ENCODE data around the gene C11orf86.

The C11orf86 gene

DNA sequence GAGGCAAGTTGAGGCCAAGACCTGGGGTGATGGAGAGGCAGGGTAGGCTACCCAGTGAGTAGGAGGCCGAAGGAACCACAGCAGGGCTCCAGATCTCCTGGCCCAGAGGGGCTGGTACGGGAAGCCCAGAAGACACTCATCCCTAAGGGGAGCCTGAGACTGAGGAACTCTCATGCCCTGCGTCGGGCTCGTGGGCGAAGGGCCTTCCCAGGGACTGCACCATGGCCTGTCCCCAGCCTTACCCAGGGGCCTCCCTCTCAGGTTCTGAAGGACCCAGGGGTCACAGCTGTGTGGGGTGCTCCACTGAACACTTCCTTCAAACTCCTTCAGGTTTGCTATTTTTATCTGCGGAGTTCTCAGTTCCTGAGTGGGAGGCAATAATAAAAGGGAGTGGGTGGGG lies 32.0 kb downstream of the C11orf86 start:
- no peaks in the 10 kb centered on the region for H3K9me2 ChIP-seq (replicated peaks; ENCODE audit: control insufficient read depth, low read length)
- no peaks in the 10 kb centered on the region for H3K9me3 ChIP-seq (ENCODE audit: control insufficient read depth, insufficient read depth, low read length)
- H3K36me3 ChIP-seq (ENCODE audit: control insufficient read depth, low read length), result no peaks in the 10 kb centered on the region
- no peaks in the 10 kb centered on the region for H4K20me1 ChIP-seq (ENCODE audit: control insufficient read depth, insufficient read depth, low read depth, low read length)
- TF ChIP-seq EZH2phosphoT487 (IDR thresholded peaks at IDR 0.05; ENCODE audit: borderline replicate concordance, low read length), result no peak
- TF ChIP-seq, protein P1, sequence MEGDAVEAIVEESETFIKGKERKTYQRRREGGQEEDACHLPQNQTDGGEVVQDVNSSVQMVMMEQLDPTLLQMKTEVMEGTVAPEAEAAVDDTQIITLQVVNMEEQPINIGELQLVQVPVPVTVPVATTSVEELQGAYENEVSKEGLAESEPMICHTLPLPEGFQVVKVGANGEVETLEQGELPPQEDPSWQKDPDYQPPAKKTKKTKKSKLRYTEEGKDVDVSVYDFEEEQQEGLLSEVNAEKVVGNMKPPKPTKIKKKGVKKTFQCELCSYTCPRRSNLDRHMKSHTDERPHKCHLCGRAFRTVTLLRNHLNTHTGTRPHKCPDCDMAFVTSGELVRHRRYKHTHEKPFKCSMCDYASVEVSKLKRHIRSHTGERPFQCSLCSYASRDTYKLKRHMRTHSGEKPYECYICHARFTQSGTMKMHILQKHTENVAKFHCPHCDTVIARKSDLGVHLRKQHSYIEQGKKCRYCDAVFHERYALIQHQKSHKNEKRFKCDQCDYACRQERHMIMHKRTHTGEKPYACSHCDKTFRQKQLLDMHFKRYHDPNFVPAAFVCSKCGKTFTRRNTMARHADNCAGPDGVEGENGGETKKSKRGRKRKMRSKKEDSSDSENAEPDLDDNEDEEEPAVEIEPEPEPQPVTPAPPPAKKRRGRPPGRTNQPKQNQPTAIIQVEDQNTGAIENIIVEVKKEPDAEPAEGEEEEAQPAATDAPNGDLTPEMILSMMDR (IDR thresholded peaks at IDR 0.05; ENCODE audit: low read depth, low read length, poor library complexity, severe bottlenecking), result no peak
- no peaks in the 10 kb centered on the region for H3K79me2 ChIP-seq (ENCODE audit: control insufficient read depth, low read length)
- H3K27ac ChIP-seq (ENCODE audit: low read depth, low read length), result no peak overlapping the region
- H3F3A ChIP-seq (ENCODE audit: control insufficient read depth, insufficient read depth), result no peaks in the 10 kb centered on the region
- H3K4me3 ChIP-seq (ENCODE audit: low read length), result no peak overlapping the region
- H3K4me2 ChIP-seq (ENCODE audit: low read length), result no peak overlapping the region
- 0 out of 2 replicates have a peak, but pooled peaks cover 7% of the 10 kb centered on the region for H3K27me3 ChIP-seq (ENCODE audit: control insufficient read depth, low read length)
- peaks cover 7% of the 10 kb centered on the region for H3K4me1 ChIP-seq (ENCODE audit: control insufficient read depth, low read length)

DNA sequence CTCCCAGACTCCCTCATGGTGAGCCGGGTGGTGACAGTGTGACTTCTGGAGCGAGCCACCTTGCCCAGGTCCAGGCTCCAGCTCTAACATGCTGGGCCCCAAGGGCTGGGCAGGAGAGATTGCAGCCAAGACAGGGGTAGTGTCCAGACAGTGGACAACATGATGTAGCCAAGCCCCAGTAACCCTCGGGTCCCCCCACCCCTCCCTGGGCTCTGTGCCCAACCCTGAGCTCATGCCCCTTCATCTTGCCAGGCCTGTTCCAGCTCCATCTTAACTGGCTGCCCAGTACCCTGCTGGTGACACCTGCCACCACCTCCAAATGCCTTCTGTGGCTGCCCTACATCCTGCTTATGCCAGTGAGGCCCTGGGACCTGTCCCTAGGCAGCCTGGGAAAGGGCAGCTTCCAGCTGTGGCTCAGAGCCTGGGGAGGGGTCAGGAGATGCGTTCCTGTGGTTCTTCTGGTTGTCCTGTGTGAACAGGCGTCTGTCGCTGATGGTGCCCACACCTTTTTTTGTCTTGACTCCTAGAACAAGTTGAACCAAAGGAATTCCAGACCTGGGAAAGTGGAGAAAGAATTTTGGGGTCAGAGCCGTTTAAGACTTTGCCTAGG lies 35.3 kb downstream of the C11orf86 start:
- Histone ChIP-seq H3K4me3 (ENCODE audit: low read length) (no peak overlapping the region), H3K27ac (ENCODE audit: low read depth, low read length) (no peak overlapping the region)

DNA sequence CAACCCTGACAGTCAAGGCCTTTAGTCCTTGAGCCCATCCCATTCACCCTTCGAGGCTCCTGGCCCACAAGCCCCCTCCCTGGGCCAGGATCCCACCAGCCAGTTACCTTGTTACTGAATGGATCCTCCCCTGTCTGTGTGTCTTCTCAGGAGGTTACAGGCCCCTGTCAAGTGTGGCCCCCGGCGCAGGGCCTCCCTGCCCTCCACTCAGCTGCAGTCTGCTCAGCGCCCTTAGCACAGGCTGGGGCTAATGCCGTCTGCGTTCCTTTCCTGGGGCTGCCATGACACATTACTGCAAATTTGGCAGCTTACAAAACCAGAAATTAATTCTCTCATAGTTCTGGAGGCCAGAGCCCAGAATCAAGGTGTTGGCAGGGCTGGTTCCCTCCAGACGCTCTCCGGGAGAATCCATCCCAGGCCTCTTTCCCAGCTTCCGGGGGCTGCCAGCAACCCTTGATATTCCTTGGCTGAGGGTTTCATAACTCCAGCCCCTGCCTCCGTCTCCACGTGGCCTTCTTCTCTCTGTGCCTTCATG lies 38.5 kb downstream of the C11orf86 start:
- TF ChIP-seq, protein P1 (IDR thresholded peaks at IDR 0.05; ENCODE audit: low read depth, low read length, poor library complexity, severe bottlenecking), result no peak
- TF ChIP-seq EZH2phosphoT487 (IDR thresholded peaks at IDR 0.05; ENCODE audit: borderline replicate concordance, low read length), result no peak
- no peak overlapping the region for H3K4me3 ChIP-seq (ENCODE audit: low read length)
- no peaks in the 10 kb centered on the region for H3K4me1 ChIP-seq (ENCODE audit: control insufficient read depth, low read length)
- no peaks in the 10 kb centered on the region for H3F3A ChIP-seq (ENCODE audit: control insufficient read depth, insufficient read depth)
- no peaks in the 10 kb centered on the region for H4K20me1 ChIP-seq (ENCODE audit: control insufficient read depth, insufficient read depth, low read depth, low read length)
- peaks cover 27% of the 10 kb centered on the region for H3K27me3 ChIP-seq (ENCODE audit: control insufficient read depth, low read length)
- no peaks in the 10 kb centered on the region for H3K9me3 ChIP-seq (ENCODE audit: control insufficient read depth, insufficient read depth, low read length)
- H3K9me2 ChIP-seq (replicated peaks; ENCODE audit: control insufficient read depth, low read length), result no peaks in the 10 kb centered on the region
- H3K27ac ChIP-seq (ENCODE audit: low read depth, low read length), result no peak overlapping the region
- H3K36me3 ChIP-seq (ENCODE audit: control insufficient read depth, low read length), result no peaks in the 10 kb centered on the region
- H3K79me2 ChIP-seq (ENCODE audit: control insufficient read depth, low read length), result no peaks in the 10 kb centered on the region
- no peak overlapping the region for H3K4me2 ChIP-seq (ENCODE audit: low read length)

More for the DNA sequence above, 35.3 kb downstream of the C11orf86 start:
- Histone ChIP-seq H3K9me3 (ENCODE audit: control insufficient read depth, insufficient read depth, low read length) (no peaks in the 10 kb centered on the region), H3K36me3 (ENCODE audit: control insufficient read depth, low read length) (no peaks in the 10 kb centered on the region), H3K9me2 (replicated peaks; ENCODE audit: control insufficient read depth, low read length) (no peaks in the 10 kb centered on the region), H3K4me2 (ENCODE audit: low read length) (no peak overlapping the region), H3F3A (ENCODE audit: control insufficient read depth, insufficient read depth) (no peaks in the 10 kb centered on the region), H3K27me3 (ENCODE audit: control insufficient read depth, low read length) (peaks cover 20% of the 10 kb centered on the region), H3K79me2 (ENCODE audit: control insufficient read depth, low read length) (no peaks in the 10 kb centered on the region), H4K20me1 (ENCODE audit: control insufficient read depth, insufficient read depth, low read depth, low read length) (no peaks in the 10 kb centered on the region), H3K4me1 (ENCODE audit: control insufficient read depth, low read length) (peaks cover 7% of the 10 kb centered on the region)
- TF ChIP-seq EZH2phosphoT487 (IDR thresholded peaks at IDR 0.05; ENCODE audit: borderline replicate concordance, low read length), result no peak
- TF ChIP-seq, protein P1 (IDR thresholded peaks at IDR 0.05; ENCODE audit: low read depth, low read length, poor library complexity, severe bottlenecking), result no peak
